Progenitor cell of endocrine pancreas (in vitro differentiated cells): ENCODE measurements around the gene PIBF1. TPM values are rescaled to one million over a fixed set of nuclear protein-coding genes. Genes with fewer than 3 reads are reported as not detected.
A peak's percentile ranks its signal among the peaks of the same experiment; 100 is the strongest.

Source experiments
- DNase-seq: peaks from one replicate; pipeline ENCODE4 v3.0.0; 2021; ENCODE audit warnings: low spot score; ENCODE audit not compliant: unreplicated experiment
- H3K27ac Mint-ChIP-seq: 2 replicates; pipeline ENCODE4 v1.8.0; 2021; ENCODE audit warnings: mild to moderate bottlenecking, moderate library complexity, mixed read lengths
- H3K27me3 Mint-ChIP-seq: 2 replicates; pipeline ENCODE4 v1.8.0; 2021; ENCODE audit warnings: mixed read lengths
- H3K36me3 Mint-ChIP-seq: 2 replicates; pipeline ENCODE4 v1.8.0; 2022; ENCODE audit warnings: mixed read lengths; ENCODE audit not compliant: insufficient read depth
- H3K4me1 Mint-ChIP-seq: 2 replicates; pipeline ENCODE4 v1.8.0; 2021; ENCODE audit warnings: low read depth, mixed read lengths
- H3K4me3 Mint-ChIP-seq: 2 replicates; pipeline ENCODE4 v1.8.0; 2021; ENCODE audit warnings: low read depth, mild to moderate bottlenecking, moderate library complexity, mixed read lengths
- H3K9me3 Mint-ChIP-seq: 2 replicates; pipeline ENCODE4 v1.8.0; 2021; ENCODE audit warnings: low read depth, mixed read lengths
- total RNA-seq: library from RNA; stranded (reverse); gene quantifications from 2 replicates; pipeline ENCODE4 v1.2.1, GENCODE V29; 2021
- TF ChIP-seq, protein P1 (sequence below): fragments of 200-600 bp; sonication (generic); IDR thresholded peaks from one replicate; pipeline ENCODE4 v1.5.0; 2021; ENCODE audit warnings: antibody characterized with exemption, mild to moderate bottlenecking; ENCODE audit not compliant: unreplicated experiment

The PIBF1 gene
- total RNA-seq, 1 donor from 2014 or later: 28.7 TPM

DNA sequence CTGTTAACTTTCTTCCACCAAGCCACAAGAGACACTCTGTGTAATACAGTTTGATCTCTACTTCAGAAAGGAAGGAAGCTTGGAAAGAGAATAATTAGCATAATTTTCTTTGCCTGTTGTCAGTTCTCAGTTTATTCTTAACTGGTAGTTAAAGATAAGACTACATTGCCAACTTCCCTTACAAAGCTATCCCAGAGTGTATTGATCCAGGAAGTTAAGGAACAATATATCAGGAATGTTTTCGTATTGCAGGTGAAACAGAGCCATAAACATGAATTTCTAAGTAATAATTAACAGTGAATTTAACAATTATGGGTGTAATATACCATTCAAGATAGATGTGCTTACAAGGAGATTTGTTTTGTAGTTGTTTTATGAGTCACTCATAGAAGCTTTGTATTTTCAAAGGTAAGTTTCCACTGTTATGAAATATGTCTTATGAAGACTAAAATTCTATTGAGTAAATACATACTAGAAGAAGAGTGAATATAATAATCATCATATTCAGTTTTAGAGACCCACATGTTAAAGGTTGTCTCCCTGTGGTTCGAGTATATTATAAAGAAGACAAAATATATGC lies 188.5 kb downstream of the PIBF1 start:
- Mint-ChIP-seq H3K27ac (peak overlapping the region; percentile 90), H3K4me3 (peak overlapping the region; percentile 38), H3K27me3 (no peaks in the 10 kb centered on the region), H3K9me3 (peaks cover 3% of the 10 kb centered on the region), H3K4me1 (peaks cover 16% of the 10 kb centered on the region), H3K36me3 (peaks cover 10% of the 10 kb centered on the region)
- no peak for DNase-seq
- TF ChIP-seq, protein P1, sequence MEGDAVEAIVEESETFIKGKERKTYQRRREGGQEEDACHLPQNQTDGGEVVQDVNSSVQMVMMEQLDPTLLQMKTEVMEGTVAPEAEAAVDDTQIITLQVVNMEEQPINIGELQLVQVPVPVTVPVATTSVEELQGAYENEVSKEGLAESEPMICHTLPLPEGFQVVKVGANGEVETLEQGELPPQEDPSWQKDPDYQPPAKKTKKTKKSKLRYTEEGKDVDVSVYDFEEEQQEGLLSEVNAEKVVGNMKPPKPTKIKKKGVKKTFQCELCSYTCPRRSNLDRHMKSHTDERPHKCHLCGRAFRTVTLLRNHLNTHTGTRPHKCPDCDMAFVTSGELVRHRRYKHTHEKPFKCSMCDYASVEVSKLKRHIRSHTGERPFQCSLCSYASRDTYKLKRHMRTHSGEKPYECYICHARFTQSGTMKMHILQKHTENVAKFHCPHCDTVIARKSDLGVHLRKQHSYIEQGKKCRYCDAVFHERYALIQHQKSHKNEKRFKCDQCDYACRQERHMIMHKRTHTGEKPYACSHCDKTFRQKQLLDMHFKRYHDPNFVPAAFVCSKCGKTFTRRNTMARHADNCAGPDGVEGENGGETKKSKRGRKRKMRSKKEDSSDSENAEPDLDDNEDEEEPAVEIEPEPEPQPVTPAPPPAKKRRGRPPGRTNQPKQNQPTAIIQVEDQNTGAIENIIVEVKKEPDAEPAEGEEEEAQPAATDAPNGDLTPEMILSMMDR: no peak

DNA sequence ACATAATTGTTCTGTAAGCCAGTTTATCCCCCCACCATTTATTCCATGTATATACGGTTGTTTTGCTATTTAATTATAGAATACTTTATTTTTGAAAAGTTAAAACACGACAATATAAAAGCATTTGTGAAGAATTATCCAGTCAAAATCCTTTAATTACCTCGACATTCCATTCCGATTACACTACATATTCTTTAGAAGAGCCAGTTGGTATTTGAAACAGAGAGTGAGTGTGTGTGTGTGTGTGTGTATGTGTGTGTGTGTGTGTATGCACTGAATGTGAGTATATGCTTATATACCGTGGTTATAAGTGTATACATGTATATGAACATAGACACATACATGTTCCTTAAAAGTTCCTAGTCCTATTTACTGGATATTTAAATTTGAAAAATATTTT lies 189.0 kb downstream of the PIBF1 start:
- H3K27me3 Mint-ChIP-seq: no peaks in the 10 kb centered on the region
- H3K36me3 Mint-ChIP-seq: peaks cover 14% of the 10 kb centered on the region
- H3K4me3 Mint-ChIP-seq: no peak overlapping the region
- peak overlapping the region; percentile 49 for H3K27ac Mint-ChIP-seq
- no peak for DNase-seq
- peaks cover 16% of the 10 kb centered on the region for H3K4me1 Mint-ChIP-seq
- H3K9me3 Mint-ChIP-seq: peaks cover 4% of the 10 kb centered on the region
- TF ChIP-seq, protein P1: no peak

DNA sequence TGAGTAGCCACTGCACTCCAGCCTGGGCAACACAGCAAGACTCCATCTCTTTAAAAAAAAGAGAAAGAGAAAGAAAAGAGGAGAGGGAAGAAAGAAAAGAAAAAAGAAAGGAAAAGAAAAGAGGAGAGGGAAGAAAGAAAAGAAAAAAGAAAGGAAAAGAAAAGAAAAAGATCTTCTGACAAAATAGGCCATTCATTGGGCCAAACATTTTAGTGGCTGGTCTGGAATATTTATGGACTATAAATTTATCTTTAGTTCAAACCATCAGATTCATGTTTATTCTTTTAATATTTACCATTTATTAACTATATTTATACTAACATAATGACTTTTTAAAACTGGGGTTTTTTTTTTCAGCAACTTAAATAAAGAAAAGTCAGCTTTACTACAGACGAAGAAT lies 191.3 kb downstream of the PIBF1 start:
- Mint-ChIP-seq H3K36me3 (peaks cover 13% of the 10 kb centered on the region), H3K27me3 (no peaks in the 10 kb centered on the region), H3K9me3 (peaks cover 4% of the 10 kb centered on the region), H3K4me1 (peaks cover 28% of the 10 kb centered on the region), H3K4me3 (no peak overlapping the region), H3K27ac (no peak overlapping the region)
- no peak for DNase-seq
- TF ChIP-seq, protein P1: no peak

DNA sequence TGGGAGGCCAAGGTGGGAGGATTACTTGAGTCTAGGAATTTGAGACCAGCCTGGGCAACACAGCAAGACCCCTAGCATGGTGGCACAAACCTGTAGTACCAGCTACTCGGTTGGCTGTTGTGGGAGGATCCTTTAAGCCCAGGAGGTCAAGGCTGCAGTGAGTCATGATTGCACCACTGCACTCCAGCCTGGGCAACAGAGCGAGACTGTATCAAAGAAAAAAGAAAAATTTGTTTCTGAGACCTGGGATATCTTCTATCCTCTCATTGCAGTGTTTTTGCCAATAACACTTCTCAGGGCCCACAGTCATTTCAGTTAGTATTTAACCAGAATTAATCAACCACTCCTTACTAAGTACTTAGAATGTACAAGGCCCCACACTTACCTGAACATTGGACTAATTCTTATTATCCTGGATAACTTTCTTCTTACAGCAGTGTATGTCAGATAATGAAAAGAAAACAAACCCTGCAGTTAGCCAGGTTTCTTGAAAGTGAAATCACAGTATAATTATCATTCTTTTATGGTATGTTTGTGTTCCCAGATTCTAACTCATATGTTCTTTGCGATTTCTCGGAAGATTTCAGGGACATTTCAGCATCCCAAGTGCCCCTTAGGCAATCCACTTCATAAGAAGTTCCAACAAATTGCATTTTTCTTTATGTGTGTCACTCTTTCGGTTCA lies 201.3 kb downstream of the PIBF1 start:
- H3K4me3 Mint-ChIP-seq: no peak overlapping the region
- TF ChIP-seq, protein P1: no peak
- peaks cover 2% of the 10 kb centered on the region for H3K36me3 Mint-ChIP-seq
- no peaks in the 10 kb centered on the region for H3K27me3 Mint-ChIP-seq
- no peak for DNase-seq
- peaks cover 16% of the 10 kb centered on the region for H3K4me1 Mint-ChIP-seq
- no peaks in the 10 kb centered on the region for H3K9me3 Mint-ChIP-seq
- H3K27ac Mint-ChIP-seq: peak overlapping the region; percentile 41

DNA sequence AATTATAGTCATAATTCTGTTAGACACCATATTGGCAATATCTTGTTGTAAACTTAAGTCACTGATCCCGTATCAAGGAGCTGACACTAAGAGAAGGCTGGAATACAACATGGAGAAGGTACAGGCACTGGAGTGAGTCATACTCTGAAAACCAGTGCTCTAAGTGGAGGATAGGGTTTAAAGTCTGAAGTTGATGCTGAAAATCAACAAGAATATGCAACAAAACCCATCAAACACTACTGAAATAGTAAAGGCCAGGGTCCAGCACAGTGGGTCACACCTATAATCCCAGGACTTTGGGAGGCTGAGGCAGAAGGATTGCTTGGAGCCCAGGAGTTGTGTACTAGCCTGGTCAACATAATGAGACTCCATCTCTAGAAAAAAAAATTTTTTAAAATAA lies 203.7 kb downstream of the PIBF1 start:
- no peak overlapping the region for H3K4me3 Mint-ChIP-seq
- H3K4me1 Mint-ChIP-seq: peaks cover 15% of the 10 kb centered on the region
- TF ChIP-seq, protein P1: no peak
- no peak for DNase-seq
- no peaks in the 10 kb centered on the region for H3K9me3 Mint-ChIP-seq
- peaks cover 4% of the 10 kb centered on the region for H3K36me3 Mint-ChIP-seq
- H3K27ac Mint-ChIP-seq: no peak overlapping the region
- H3K27me3 Mint-ChIP-seq: no peaks in the 10 kb centered on the region
